GM12874 (cell line): ENCODE measurements around the gene XRCC5.

Experiments used
- TF ChIP-seq, protein P1 (sequence below): IDR thresholded peaks from 2 replicates; pipeline ENCODE4 v1.5.1; 2011; ENCODE audit warnings: low read depth, mild to moderate bottlenecking, control low read depth, low read length, moderate library complexity; ENCODE audit not compliant: insufficient read depth

The XRCC5 gene

DNA sequence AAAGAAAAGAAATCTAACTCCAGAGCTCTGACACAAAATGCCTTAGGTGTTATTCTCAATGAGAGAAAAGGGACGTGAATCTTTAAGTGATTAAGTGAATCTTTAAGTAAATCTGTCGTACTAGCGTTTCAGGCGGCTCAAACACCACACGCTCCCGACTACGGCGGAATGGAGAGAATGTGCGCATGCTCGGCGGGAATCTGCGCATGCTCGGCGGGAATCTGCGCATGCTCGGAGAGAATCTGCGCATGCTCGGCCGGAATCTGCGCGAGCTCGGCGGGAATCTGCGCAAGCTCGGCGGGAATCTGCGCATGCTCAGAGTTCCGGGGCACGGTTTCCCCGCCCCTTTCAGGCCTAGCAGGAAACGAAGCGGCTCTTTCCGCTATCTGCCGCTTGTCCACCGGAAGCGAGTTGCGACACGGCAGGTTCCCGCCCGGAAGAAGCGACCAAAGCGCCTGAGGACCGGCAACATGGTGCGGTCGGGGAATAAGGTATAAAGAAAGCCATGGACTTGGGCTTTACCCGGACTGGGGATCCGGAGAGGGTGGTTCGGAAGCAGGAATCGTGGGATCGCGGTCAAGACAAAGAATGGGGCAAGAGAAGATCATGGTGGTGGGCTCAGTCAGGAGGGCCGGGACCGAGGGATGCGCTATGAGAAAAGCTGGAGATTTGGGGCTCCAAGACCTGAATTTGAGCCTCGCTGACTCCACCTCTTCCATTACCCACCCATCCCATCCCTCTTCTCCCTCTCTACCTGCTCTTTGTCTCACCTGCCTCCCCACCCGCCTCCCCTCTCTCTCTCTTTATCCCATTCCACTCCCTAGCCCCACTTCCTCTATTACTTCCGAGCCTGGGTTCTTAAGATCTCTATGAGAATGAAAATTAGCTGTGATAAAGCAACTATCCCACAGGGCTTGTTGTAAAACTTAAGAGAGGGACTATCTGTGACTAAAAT, at the start of gene XRCC5:
Gene XRCC5, plus strand, starts transcription at position 382 of the 955 bp plus-strand sequence. Its CDS starts 89 bp downstream, at position 471.
- TF ChIP-seq, protein P1, sequence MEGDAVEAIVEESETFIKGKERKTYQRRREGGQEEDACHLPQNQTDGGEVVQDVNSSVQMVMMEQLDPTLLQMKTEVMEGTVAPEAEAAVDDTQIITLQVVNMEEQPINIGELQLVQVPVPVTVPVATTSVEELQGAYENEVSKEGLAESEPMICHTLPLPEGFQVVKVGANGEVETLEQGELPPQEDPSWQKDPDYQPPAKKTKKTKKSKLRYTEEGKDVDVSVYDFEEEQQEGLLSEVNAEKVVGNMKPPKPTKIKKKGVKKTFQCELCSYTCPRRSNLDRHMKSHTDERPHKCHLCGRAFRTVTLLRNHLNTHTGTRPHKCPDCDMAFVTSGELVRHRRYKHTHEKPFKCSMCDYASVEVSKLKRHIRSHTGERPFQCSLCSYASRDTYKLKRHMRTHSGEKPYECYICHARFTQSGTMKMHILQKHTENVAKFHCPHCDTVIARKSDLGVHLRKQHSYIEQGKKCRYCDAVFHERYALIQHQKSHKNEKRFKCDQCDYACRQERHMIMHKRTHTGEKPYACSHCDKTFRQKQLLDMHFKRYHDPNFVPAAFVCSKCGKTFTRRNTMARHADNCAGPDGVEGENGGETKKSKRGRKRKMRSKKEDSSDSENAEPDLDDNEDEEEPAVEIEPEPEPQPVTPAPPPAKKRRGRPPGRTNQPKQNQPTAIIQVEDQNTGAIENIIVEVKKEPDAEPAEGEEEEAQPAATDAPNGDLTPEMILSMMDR: no peak

DNA sequence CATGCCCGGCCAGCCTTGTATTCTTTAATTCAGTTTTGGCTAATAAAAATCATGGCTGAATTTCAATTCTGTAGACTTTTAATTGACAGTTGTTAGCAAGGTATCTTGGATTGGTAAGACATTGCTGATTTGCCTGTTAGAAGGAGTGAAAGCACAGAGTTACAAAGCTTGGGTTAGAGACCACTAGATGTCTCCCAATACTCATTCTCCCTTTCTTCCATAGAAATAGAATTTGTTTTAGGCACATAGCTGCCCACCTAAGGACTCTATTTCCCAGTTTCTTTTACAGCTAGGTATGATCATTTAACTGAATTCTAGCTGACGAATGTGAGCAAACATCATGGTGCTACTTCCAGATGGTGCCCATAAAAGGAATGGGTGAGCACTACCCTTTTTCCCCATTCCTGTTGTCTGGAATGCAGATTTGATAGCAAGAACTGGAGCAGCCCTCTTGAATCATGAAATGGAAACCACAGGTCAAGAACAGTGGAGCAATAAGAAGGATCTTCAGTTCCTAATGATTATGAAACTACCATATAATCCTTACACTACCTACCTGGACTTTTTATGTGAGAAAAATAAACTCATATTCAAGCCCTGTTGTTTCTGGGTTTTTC, 45.0 kb upstream of the XRCC5 start:
- TF ChIP-seq, protein P1: no peak

DNA sequence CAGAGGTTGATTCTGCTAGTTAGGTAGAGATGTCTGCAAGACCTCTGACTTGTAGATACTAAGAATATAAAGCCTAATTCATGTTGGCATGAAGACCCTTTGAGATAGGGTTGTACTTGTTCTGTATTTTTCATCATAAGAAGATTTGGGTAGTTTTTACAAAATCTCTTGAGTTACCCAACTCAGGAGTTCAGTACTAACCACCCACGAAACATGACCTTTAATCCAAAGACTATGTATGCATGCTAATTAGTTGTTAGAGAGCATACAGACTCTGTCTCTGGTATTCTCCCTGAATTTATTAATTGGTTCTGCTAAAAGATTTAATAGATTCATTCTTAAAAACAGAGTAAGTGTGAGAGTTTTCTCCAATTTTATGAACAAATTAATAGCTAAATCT, 44.5 kb upstream of the XRCC5 start:
- TF ChIP-seq, protein P1: no peak

DNA sequence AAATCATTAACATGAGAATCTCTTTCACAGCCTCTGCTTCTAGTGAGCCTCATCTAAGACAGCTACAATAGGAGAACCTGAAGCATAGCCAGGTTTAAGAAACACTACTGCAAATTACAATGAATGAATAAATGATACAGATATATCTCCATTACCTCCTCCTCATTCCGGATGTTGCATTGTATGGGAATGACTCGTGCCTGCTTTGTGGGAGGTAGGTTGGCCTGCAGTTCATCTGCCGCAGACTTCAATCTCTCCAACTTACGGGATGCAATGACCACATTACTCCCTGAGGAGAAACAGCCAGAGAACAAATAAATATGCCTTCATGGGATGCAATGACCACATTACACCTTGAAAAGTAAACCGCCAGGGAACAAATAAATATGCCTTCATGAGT, 42.9 kb upstream of the XRCC5 start:
- TF ChIP-seq, protein P1: no peak

DNA sequence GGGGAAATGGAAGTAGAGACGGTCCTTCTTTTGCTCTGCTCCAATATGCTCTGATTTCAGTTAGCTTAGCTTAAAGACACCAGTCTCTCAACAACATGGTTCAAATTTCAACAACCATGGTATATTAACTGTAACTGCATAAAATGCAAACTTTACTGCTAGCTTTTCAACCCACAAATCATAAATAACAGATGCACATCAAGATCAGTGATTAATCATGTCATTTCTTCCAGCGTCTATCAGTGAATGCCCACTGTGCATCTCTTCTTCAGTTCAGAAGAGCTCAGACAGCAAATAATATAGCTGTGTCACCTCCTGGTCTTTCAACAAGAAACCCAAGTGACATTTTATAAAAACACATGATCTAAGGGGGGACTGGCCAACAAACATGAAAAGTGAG, 40.1 kb upstream of the XRCC5 start:
- TF ChIP-seq, protein P1: no peak

DNA sequence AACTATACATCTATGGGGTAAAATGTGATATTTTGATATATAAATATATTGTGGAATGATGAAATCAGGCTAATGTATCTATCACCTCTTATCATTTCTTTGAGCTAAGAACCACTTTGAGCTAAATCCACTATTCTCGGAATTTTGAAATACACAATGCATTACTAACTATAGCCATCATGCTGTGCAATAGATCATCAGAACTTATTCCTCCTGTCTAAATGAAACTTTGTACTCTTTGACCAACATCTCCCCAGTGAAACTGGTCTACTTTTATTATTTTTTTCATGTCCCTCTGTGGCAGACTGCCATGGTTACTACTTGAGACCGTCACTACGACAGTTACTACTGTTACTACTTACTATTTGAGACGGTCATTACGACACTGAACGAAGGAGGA, 39.0 kb upstream of the XRCC5 start:
- TF ChIP-seq, protein P1: no peak

DNA sequence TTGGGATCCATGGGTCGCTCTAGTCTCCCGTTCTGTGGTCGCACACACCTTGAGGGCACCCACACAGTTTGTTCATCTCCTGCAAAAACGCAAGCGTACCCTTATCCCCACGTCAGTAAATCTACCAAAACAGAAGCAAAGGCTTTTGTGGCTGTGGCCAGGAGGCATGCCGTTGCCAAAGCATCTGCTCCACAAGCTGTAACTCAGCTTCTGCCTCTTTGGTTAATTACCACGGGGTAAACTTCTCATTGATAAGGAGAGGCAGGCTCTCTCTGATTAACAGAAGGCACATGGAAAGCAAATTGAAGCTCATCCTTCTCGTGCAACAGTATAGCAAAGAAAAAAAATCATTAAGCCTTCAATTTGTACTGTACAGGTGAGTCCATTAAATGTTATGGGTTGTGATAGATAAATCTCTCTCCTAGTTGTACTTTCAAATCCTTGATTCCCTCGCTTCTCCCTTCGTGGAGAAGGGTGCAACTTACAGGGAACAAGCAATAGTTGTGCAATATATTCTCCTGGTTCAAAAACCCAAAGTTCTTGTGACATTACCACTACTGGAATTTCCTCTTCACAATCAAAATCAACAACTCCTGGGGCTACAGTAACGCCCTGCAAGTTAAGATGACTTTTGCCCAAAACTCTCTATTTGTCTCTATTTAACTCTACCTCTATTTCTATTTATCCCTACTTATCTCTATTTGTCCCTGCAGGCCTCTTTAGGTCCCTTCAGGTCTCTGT, 37.9 kb upstream of the XRCC5 start:
- TF ChIP-seq, protein P1: no peak
